GM18499 (cell line): ENCODE measurements around the gene ADGRL3.
"Not testable (repeated sequence)": the region's sequence is repeated elsewhere in the genome, so short reads cannot be mapped to it uniquely, and the experiment has no call there.

Source experiments
- ATAC-seq: cut with Tn5 transposase; IDR thresholded peaks from one replicate; pipeline ENCODE4 v1.9.1; 2021; ENCODE audit warnings: moderate number of reproducible peaks; ENCODE audit not compliant: insufficient read depth, unreplicated experiment

The ADGRL3 gene

GRCh38 chr4:61588621-61589402, 388.7 kb downstream of the ADGRL3 start:
- ATAC-seq = no peak

GRCh38 chr4:61590881-61591280, 390.8 kb downstream of the ADGRL3 start:
- ATAC-seq = no peak

- no peak for ATAC-seq
These were observed 396.6 kb downstream of the ADGRL3 start for GRCh38 chr4:61596606-61597340.

- no peak for ATAC-seq
These were observed 403.0 kb downstream of the ADGRL3 start for GRCh38 chr4:61603086-61603485.

- no peak for ATAC-seq
These were observed 403.9 kb downstream of the ADGRL3 start for GRCh38 chr4:61604054-61604453.

GRCh38 chr4:61605984-61606383, 405.9 kb downstream of the ADGRL3 start:
- no peak for ATAC-seq

- no peak for ATAC-seq
These were observed 414.1 kb downstream of the ADGRL3 start for GRCh38 chr4:61614231-61614630.

- no peak for ATAC-seq
These were observed 419.4 kb downstream of the ADGRL3 start for GRCh38 chr4:61619528-61619927.

GRCh38 chr4:61628282-61628681, 428.2 kb downstream of the ADGRL3 start:
- ATAC-seq = no peak

- ATAC-seq = no peak
These were observed 428.6 kb downstream of the ADGRL3 start for GRCh38 chr4:61628727-61629126.

- no peak for ATAC-seq
These were observed 430.4 kb downstream of the ADGRL3 start for GRCh38 chr4:61630548-61630947.

- no peak for ATAC-seq
These were observed 438.5 kb downstream of the ADGRL3 start for GRCh38 chr4:61638591-61638990.

GRCh38 chr4:61646746-61647350, 446.7 kb downstream of the ADGRL3 start:
- not testable (repeated sequence) for ATAC-seq

GRCh38 chr4:61648264-61648663, 448.1 kb downstream of the ADGRL3 start:
- ATAC-seq = no peak

GRCh38 chr4:61657016-61657415, 456.9 kb downstream of the ADGRL3 start:
- no peak for ATAC-seq

- no peak for ATAC-seq
These were observed 461.8 kb downstream of the ADGRL3 start for GRCh38 chr4:61661960-61662359.

- no peak for ATAC-seq
These were observed 462.2 kb downstream of the ADGRL3 start for GRCh38 chr4:61662362-61662761.

GRCh38 chr4:61663310-61663709, 463.2 kb downstream of the ADGRL3 start:
- ATAC-seq = no peak

- ATAC-seq = no peak
These were observed 465.5 kb downstream of the ADGRL3 start for GRCh38 chr4:61665649-61666048.

GRCh38 chr4:61666244-61666643, 466.1 kb downstream of the ADGRL3 start:
- ATAC-seq = no peak

GRCh38 chr4:61671599-61671998, 471.5 kb downstream of the ADGRL3 start:
- ATAC-seq = no peak
